Astrocyte (in vitro differentiated cells and primary cell): Measurements from ENCODE around the gene ARHGAP4. TPM values are rescaled to one million over a fixed set of nuclear protein-coding genes. Genes with fewer than 3 reads are reported as not detected.

Experiments
- DNase-seq: peaks from one replicate; pipeline ENCODE4 v3.0.0-alpha.2; 2010; ENCODE audit warnings: low read depth
- FAIRE-seq: peaks from 2 replicates; lab custom pipeline; 2011; peaks lifted over from hg19 to GRCh38; lab: Jason Lieb, UNC
- H2AFZ ChIP-seq: 2 replicates; pipeline ENCODE4 v1.6.0; 2012; ENCODE audit warnings: low read depth, low read length, inconsistent platforms
- H3K27ac ChIP-seq: 2 replicates; pipeline ENCODE4 v1.5.1; 2011; ENCODE audit warnings: low read depth, low read length, inconsistent platforms
- H3K27me3 ChIP-seq: 2 replicates; pipeline ENCODE4 v1.6.0; 2011; ENCODE audit warnings: low read length, inconsistent platforms; ENCODE audit not compliant: insufficient read depth
- H3K36me3 ChIP-seq: 2 replicates; pipeline ENCODE4 v1.5.1; 2011; ENCODE audit warnings: low read length, inconsistent platforms; ENCODE audit not compliant: insufficient read depth
- H3K4me1 ChIP-seq: 2 replicates; pipeline ENCODE4 v1.5.1; 2011; ENCODE audit warnings: low read length, inconsistent platforms; ENCODE audit not compliant: insufficient read depth
- H3K4me2 ChIP-seq: 2 replicates; pipeline ENCODE4 v1.6.0; 2012; ENCODE audit warnings: low read length, inconsistent platforms
- H3K4me3 ChIP-seq: 2 replicates; pipeline ENCODE4 v1.5.1; 2011; ENCODE audit warnings: low read depth, mild to moderate bottlenecking, low read length, inconsistent platforms; ENCODE audit not compliant: insufficient read depth
- H3K79me2 ChIP-seq: 2 replicates; pipeline ENCODE4 v1.6.0; 2012; ENCODE audit warnings: mild to moderate bottlenecking, low read length, inconsistent platforms; ENCODE audit not compliant: insufficient read depth
- H3K9ac ChIP-seq: 2 replicates; pipeline ENCODE4 v1.6.0; 2012; ENCODE audit warnings: mild to moderate bottlenecking, low read length, inconsistent platforms
- H3K9me3 ChIP-seq: 2 replicates; pipeline ENCODE4 v1.5.1; 2012; ENCODE audit warnings: low read depth, mild to moderate bottlenecking, low read length, inconsistent platforms; ENCODE audit not compliant: insufficient read depth
- H4K20me1 ChIP-seq: 2 replicates; pipeline ENCODE4 v1.6.0; 2012; ENCODE audit warnings: low read length, inconsistent platforms; ENCODE audit not compliant: insufficient read depth
- H3K27ac Mint-ChIP-seq: one replicate; pipeline ENCODE4 v1.8.0; 2021; ENCODE audit warnings: mild to moderate bottlenecking, mixed read lengths; ENCODE audit not compliant: unreplicated experiment
- H3K27me3 Mint-ChIP-seq: one replicate; pipeline ENCODE4 v1.8.0; 2021; ENCODE audit warnings: low read depth, mixed read lengths; ENCODE audit not compliant: unreplicated experiment
- H3K36me3 Mint-ChIP-seq: one replicate; pipeline ENCODE4 v1.8.0; 2021; ENCODE audit warnings: low read depth, mixed read lengths; ENCODE audit not compliant: unreplicated experiment
- H3K4me1 Mint-ChIP-seq: one replicate; pipeline ENCODE4 v1.8.0; 2021; ENCODE audit warnings: low read depth, mixed read lengths; ENCODE audit not compliant: unreplicated experiment
- H3K4me3 Mint-ChIP-seq: one replicate; pipeline ENCODE4 v1.8.0; 2021; ENCODE audit warnings: mild to moderate bottlenecking, moderate library complexity, mixed read lengths; ENCODE audit not compliant: unreplicated experiment
- H3K9me3 Mint-ChIP-seq: one replicate; pipeline ENCODE4 v1.8.0; 2021; ENCODE audit warnings: mild to moderate bottlenecking, mixed read lengths; ENCODE audit not compliant: unreplicated experiment
- CTCF ChIP-seq: IDR thresholded peaks from 2 replicates; pipeline ENCODE4 v1.5.1; 2011; ENCODE audit warnings: low read depth, mild to moderate bottlenecking, inconsistent platforms, low read length, moderate library complexity; ENCODE audit not compliant: insufficient read depth
- EZH2 ChIP-seq: IDR thresholded peaks from 2 replicates; pipeline ENCODE4 v1.6.1; 2012; ENCODE audit warnings: mild to moderate bottlenecking, low read length, inconsistent platforms; ENCODE audit not compliant: insufficient read depth
- total RNA-seq: library from RNA; stranded (reverse); gene quantifications from 2 replicates; pipeline ENCODE4 v1.2.1, GENCODE V29; 2021

Gene ARHGAP4
- total RNA-seq, 1 donor from 2014 or later, result 3.9 TPM

- no peak for TF ChIP-seq EZH2
- TF ChIP-seq CTCF, result no peak
- H3K27me3 ChIP-seq, result no peaks in the 10 kb centered on the region
- H3K27ac Mint-ChIP-seq, result no peak overlapping the region
- no peaks in the 10 kb centered on the region for H4K20me1 ChIP-seq
- DNase-seq (no peak), FAIRE-seq (no peak)
- no peaks in the 10 kb centered on the region for H3K9me3 Mint-ChIP-seq
- peaks cover 7% of the 10 kb centered on the region for H3K79me2 ChIP-seq
- H2AFZ ChIP-seq, result no peak overlapping the region
- H3K36me3 ChIP-seq, result peaks cover 3% of the 10 kb centered on the region
- H3K36me3 Mint-ChIP-seq, result peaks cover 2% of the 10 kb centered on the region
- no peak overlapping the region for H3K9ac ChIP-seq
- peaks cover 5% of the 10 kb centered on the region for H3K4me1 Mint-ChIP-seq
- no peak overlapping the region for H3K4me3 ChIP-seq
- no peak overlapping the region for H3K4me3 Mint-ChIP-seq
- no peaks in the 10 kb centered on the region for H3K27me3 Mint-ChIP-seq
- no peak overlapping the region for H3K4me2 ChIP-seq
- H3K27ac ChIP-seq, result no peak overlapping the region
- H3K4me1 ChIP-seq, result peaks cover 4% of the 10 kb centered on the region
- H3K9me3 ChIP-seq, result no peaks in the 10 kb centered on the region
Observed at GRCh38 chrX:153948847-153949805, 23.1 kb upstream of the ARHGAP4 start.

- peaks cover 5% of the 10 kb centered on the region for H3K4me1 Mint-ChIP-seq
- H2AFZ ChIP-seq, result no peak overlapping the region
- no peaks in the 10 kb centered on the region for H4K20me1 ChIP-seq
- FAIRE-seq (no peak), DNase-seq (no peak)
- peak overlapping the region; percentile 12 for H3K27ac ChIP-seq
- peaks cover 5% of the 10 kb centered on the region for H3K79me2 ChIP-seq
- H3K36me3 ChIP-seq, result peaks cover 3% of the 10 kb centered on the region
- no peaks in the 10 kb centered on the region for H3K9me3 ChIP-seq
- H3K9ac ChIP-seq, result no peak overlapping the region
- no peak overlapping the region for H3K27ac Mint-ChIP-seq
- peaks cover 2% of the 10 kb centered on the region for H3K4me1 ChIP-seq
- H3K27me3 ChIP-seq, result no peaks in the 10 kb centered on the region
- H3K36me3 Mint-ChIP-seq, result peaks cover 2% of the 10 kb centered on the region
- H3K27me3 Mint-ChIP-seq, result no peaks in the 10 kb centered on the region
- H3K4me3 ChIP-seq, result no peak overlapping the region
- TF ChIP-seq EZH2 (no peak), CTCF (no peak)
- H3K4me3 Mint-ChIP-seq, result no peak overlapping the region
- H3K9me3 Mint-ChIP-seq, result no peaks in the 10 kb centered on the region
- H3K4me2 ChIP-seq, result no peak overlapping the region
Observed at GRCh38 chrX:153948002-153948466, 22.0 kb upstream of the ARHGAP4 start.
